ENCODE results near the gene ULBP1. TPM values are rescaled to one million over a fixed set of nuclear protein-coding genes. Genes with fewer than 3 reads are reported as not detected.
"Not testable (repeated sequence)": the region's sequence is repeated elsewhere in the genome, so short reads cannot be mapped to it uniquely, and the experiment has no call there.

The ULBP1 gene
- total RNA-seq, 8 experiments from 2014 or later, result 1.7 to 12.2 (median 4.4) TPM

DNA sequence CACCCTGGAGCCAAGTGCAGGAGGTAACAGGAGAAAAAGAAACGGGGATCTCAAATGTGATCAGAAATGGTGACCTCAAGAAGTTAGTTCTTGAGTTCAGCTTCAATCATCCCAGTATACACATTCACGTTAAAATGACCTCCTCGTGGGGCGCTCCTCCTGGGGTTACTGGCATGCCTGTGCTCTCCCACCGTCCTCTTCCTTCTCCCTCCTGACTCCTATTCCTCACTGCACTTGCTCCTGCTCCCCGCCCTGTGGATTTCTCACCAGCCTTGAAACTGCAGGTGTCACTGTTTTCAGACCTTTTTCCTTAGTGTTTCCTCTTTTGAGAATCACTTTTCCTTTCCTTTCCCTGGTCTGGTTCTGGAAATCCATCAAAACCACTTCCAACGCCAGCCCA lies 17.1 kb upstream of the ULBP1 start:
- 21 to 87% (median 34%) methylated on average over 2 to 6 of the region's 7 CpGs; no CpG with 5 or more reads in 1 of the 10 experiments for WGBS, 10 experiments
- ATAC-seq (replicated peaks in 6 of 8); H3K27ac ChIP-seq; H3K4me3 ChIP-seq; H3K4me1 ChIP-seq (replicated peaks in 1 of 2): not testable (repeated sequence)
- in situ Hi-C loops (cut with MboI; ENCODE audit: low pct_unique_long_range_greater_than_20kb in 2 of 9, low sequenced_read_pairs in 9 of 9, unreplicated experiment in 9 of 9), result loop anchor here in 1 of 9 experiments (25.0 kb wide), 1 partner anchor 866 kb away; no protein-coding TSS in a partner anchor

DNA sequence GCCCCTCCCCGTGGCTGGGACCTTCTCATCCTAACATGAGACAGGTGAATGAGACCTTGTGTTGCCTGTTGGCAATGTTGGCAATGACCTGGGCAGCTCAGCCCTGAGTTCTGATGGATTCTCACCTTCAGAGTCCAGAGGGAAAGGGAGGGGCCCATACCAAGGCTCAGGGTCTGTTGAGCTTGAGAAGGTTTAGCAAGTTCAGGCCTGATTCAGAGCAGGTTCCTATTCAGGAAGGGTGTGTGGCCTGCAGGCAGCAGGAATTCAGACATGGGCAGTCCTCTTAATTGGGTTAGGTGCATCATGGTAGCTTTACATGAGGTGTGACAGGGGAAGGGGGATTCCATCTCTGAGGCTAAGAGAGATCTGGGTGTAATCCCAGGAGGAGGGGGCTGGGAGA lies 16.2 kb upstream of the ULBP1 start:
- H3K4me1 ChIP-seq (replicated peaks in 1 of 2); H3K27ac ChIP-seq; ATAC-seq (replicated peaks in 6 of 8); H3K4me3 ChIP-seq: not testable (repeated sequence)
- no CpG with 5 or more reads among the region's 1 CpG for WGBS, 10 experiments
- in situ Hi-C loops (cut with MboI; ENCODE audit: low pct_unique_long_range_greater_than_20kb in 2 of 9, low sequenced_read_pairs in 9 of 9, unreplicated experiment in 9 of 9), result loop anchor here in 1 of 9 experiments (25.0 kb wide), 1 partner anchor 865 kb away; no protein-coding TSS in a partner anchor

DNA sequence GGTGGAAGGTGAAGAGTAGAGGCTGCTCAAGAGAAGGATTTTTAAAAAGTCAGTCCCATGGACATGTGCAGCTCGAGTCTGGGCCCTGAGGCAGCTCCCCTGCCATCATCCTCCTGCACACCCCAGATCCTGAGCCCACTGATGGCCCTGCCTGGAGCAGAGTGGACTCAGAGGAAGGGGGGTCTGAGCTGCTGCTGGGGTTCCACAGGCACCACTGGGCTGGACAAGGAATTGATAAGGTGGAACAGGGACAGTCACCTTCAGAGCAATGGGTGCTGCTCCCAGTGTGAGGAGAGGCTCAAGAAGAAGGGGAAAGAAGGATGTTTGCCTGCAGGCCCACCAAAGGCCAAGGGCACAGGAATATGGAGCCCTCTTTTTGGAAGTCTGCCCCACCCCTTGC lies 15.7 kb upstream of the ULBP1 start:
- Histone ChIP-seq H3K27ac (no peak overlapping the region), H3K4me3 (no peak overlapping the region), H3K4me1 (replicated peaks in 1 of 2) (no peaks in the 10 kb centered on the region)
- 20 to 60% methylated on average over 1 of the region's 1 CpG; no CpG with 5 or more reads in 8 of the 10 experiments for WGBS, 10 experiments
- in situ Hi-C loops (cut with MboI; ENCODE audit: low pct_unique_long_range_greater_than_20kb in 2 of 9, low sequenced_read_pairs in 9 of 9, unreplicated experiment in 9 of 9), result loop anchor here in 1 of 9 experiments (25.0 kb wide), 1 partner anchor 864 kb away; no protein-coding TSS in a partner anchor
- no peak for ATAC-seq (replicated peaks in 6 of 8)

DNA sequence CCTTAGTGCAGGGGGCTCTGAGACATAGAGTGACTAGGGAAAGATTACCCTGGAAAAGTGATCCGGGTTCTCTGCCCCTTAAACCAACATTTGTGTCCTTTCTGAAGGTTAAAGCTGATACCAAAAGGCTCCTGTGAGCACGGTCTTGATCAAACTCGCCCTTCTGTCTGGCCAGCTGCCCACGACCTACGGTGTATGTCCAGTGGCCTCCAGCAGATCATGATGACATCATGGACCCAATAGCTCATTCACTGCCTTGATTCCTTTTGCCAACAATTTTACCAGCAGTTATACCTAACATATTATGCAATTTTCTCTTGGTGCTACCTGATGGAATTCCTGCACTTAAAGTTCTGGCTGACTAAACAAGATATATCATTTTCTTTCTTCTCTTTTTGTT lies 15.1 kb upstream of the ULBP1 start:
- in situ Hi-C loops (cut with MboI; ENCODE audit: low pct_unique_long_range_greater_than_20kb in 2 of 9, low sequenced_read_pairs in 9 of 9, unreplicated experiment in 9 of 9), result loop anchor here in 1 of 9 experiments (25.0 kb wide), 1 partner anchor 864 kb away; no protein-coding TSS in a partner anchor
- WGBS, 10 experiments, result 7 to 88% (median 79%) methylated on average over 1 to 5 of the region's 5 CpGs; no CpG with 5 or more reads in 5 of the 10 experiments
- no peak for ATAC-seq (replicated peaks in 6 of 8)
- Histone ChIP-seq H3K27ac (no peak overlapping the region), H3K4me1 (replicated peaks in 1 of 2) (no peaks in the 10 kb centered on the region), H3K4me3 (no peak overlapping the region)

DNA sequence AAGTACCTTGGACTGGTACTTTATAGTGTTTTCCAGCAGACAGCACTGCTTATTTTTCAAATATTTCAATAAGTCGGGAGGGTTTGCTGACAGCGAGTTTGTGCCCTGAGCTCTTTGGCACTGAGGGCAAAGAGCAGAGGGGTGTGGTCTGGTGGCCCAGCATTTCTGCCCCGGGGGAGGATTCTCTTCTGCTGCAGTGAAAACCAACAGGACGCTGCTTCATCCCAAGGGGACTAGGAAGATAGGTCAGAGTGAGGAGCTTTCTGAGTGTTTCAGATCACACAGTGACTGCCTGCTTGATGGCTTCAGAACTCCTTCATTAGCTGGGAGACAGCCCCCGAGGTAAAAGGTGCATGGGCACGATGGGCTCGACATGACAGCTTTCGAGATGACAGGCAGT lies 13.3 kb upstream of the ULBP1 start:
- H3K4me1 ChIP-seq (replicated peaks in 1 of 2), result no peaks in the 10 kb centered on the region
- H3K27ac ChIP-seq, result no peak overlapping the region
- H3K4me3 ChIP-seq, result no peak overlapping the region
- in situ Hi-C loops (cut with MboI; ENCODE audit: low pct_unique_long_range_greater_than_20kb in 2 of 9, low sequenced_read_pairs in 9 of 9, unreplicated experiment in 9 of 9), result no loop called here
- WGBS, 10 experiments, result 0 to 50% (median 18%) methylated on average over 1 to 4 of the region's 8 CpGs; no CpG with 5 or more reads in 4 of the 10 experiments
- ATAC-seq (replicated peaks in 6 of 8), result peak in 2 of 8 experiments; percentile 6

DNA sequence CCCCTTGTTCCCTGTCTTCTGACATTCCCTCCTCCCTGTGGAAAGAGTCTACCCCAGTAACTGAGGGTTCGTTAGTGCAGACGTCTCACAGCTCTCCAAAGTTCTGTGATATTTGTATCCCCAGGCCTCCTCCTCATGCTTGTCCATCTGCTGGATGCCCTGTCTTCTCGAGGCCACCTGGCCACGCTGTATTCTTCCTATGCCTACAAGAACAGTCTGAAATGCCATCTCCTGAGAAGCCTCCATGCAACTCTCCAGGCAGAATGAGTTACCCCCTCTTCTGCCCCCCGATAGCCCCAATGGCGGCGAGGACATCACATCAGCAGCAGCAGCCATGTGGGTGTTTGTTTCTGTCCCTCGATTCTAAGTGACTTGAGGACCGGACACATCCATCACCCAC lies 12.6 kb upstream of the ULBP1 start:
- in situ Hi-C loops (cut with MboI; ENCODE audit: low pct_unique_long_range_greater_than_20kb in 2 of 9, low sequenced_read_pairs in 9 of 9, unreplicated experiment in 9 of 9), result no loop called here
- WGBS, 10 experiments, result 40 to 100% (median 70%) methylated on average over 1 to 5 of the region's 9 CpGs; no CpG with 5 or more reads in 3 of the 10 experiments
- ATAC-seq (replicated peaks in 6 of 8), result no peak
- Histone ChIP-seq H3K4me1 (replicated peaks in 1 of 2) (no peaks in the 10 kb centered on the region), H3K27ac (no peak overlapping the region), H3K4me3 (no peak overlapping the region)

DNA sequence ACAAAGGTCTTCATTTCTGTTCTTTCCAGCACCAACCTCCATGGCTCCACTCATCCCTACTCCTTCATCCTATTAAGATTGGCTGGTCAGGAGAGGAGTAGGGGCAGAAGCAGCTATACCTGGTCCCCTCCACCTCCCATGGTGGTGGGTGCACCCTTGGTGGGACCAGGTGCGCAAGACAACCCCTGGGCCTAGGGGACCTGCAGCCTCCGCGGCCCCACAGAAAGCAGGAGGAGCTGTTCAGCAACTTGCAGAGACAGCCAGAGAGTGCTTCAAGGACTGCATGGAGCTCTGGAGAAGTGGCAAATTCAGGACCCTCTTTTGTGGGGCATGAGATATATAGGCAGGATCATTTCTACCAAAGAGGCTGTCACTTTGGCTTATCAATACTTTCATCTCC lies 12.1 kb upstream of the ULBP1 start:
- H3K4me1 ChIP-seq (replicated peaks in 1 of 2), result no peaks in the 10 kb centered on the region
- H3K4me3 ChIP-seq, result no peak overlapping the region
- in situ Hi-C loops (cut with MboI; ENCODE audit: low pct_unique_long_range_greater_than_20kb in 2 of 9, low sequenced_read_pairs in 9 of 9, unreplicated experiment in 9 of 9), result no loop called here
- WGBS, 10 experiments, result 54 to 100% (median 58%) methylated on average over 1 to 2 of the region's 3 CpGs; no CpG with 5 or more reads in 7 of the 10 experiments
- no peak overlapping the region for H3K27ac ChIP-seq
- no peak for ATAC-seq (replicated peaks in 6 of 8)

DNA sequence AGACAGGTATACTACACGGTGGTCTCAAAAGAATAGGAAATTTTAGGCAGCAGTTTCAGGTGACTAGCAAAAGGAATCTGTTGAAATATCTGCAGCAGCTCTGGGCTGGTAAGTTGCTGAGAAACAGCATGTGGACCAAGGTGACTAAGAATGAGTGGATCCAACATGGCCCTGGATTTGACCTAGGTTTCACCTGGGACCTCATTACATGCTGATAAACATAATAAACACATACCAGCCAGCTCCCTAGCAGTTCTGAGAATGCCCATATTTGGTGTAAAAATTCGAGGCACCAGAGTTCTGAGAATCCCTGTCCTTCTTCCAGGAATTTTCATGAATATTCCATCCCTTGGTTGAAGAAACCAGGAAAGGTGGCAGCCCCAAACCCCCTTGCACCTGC lies 10.4 kb upstream of the ULBP1 start:
- peak in 3 of 8 experiments; percentile 34 to 44 (median 42) for ATAC-seq (replicated peaks in 6 of 8)
- in situ Hi-C loops (cut with MboI; ENCODE audit: low pct_unique_long_range_greater_than_20kb in 2 of 9, low sequenced_read_pairs in 9 of 9, unreplicated experiment in 9 of 9); H3K27ac ChIP-seq; H3K4me1 ChIP-seq (replicated peaks in 1 of 2); H3K4me3 ChIP-seq: not testable (repeated sequence)
- WGBS, 10 experiments, result 0 to 60% (median 16%) methylated on average over 1 to 2 of the region's 2 CpGs; no CpG with 5 or more reads in 2 of the 10 experiments

DNA sequence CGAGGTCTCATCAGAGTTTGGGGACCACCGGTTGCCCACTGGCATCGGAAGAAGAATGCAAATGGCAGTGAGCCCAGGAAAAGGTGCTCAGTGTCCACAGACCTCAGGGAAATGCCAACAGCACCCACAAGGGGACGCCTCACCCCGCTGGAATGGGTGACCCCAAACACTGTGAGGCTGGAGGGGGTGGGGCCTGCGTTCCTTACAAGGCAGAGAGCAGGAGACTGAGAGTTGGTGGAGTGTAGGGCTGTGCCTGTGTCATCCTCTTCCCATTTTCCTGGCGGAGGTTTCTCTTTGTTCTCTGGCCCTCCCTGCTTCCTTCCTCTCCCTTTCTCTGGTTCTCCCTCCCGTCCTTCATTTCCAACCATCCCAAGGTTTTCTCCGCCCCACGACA lies 9.8 kb upstream of the ULBP1 start:
- ATAC-seq (replicated peaks in 6 of 8), result peak; percentile 77 to 98 (median 88)
- no CpG with 5 or more reads among the region's 10 CpGs for WGBS, 10 experiments
- H3K27ac ChIP-seq; in situ Hi-C loops (cut with MboI; ENCODE audit: low pct_unique_long_range_greater_than_20kb in 2 of 9, low sequenced_read_pairs in 9 of 9, unreplicated experiment in 9 of 9); H3K4me1 ChIP-seq (replicated peaks in 1 of 2); H3K4me3 ChIP-seq: not testable (repeated sequence)

DNA sequence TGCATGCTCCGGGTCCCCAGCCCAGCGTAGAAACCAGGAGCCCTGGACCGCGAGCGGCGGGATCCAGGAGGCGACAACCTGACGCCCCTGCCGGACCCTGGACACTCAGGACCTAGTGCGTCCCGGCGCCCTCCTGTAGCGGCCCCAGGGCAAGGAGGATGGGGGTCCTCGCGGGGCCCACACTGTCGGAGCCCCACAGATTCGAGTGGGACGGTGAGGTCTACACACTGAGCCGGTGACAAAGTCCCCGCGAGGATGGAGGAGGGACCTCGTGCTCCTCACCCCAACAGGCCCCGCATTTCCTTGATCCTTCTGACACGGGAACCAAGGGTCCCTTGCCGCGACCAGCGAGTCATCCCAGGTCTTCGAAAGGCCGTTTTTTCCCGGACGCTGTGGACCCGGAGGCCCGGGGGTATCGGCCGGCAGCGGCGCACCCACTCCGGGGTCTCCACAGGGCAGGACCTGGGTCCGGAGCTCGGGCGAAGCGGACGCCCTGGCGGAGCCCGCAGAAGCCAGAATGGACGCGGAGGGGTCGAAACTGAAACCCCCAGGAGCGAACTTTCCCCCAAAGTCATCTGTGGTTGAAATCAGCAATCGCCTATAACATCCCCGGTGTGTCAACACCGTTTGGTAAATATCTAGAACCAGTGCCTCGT lies 9.3 kb upstream of the ULBP1 start:
- H3K4me3 ChIP-seq; in situ Hi-C loops (cut with MboI; ENCODE audit: low pct_unique_long_range_greater_than_20kb in 2 of 9, low sequenced_read_pairs in 9 of 9, unreplicated experiment in 9 of 9); H3K27ac ChIP-seq; H3K4me1 ChIP-seq (replicated peaks in 1 of 2): not testable (repeated sequence)
- no CpG with 5 or more reads among the region's 53 CpGs for WGBS, 10 experiments
- peak; percentile 6 to 52 (median 36) for ATAC-seq (replicated peaks in 6 of 8)

DNA sequence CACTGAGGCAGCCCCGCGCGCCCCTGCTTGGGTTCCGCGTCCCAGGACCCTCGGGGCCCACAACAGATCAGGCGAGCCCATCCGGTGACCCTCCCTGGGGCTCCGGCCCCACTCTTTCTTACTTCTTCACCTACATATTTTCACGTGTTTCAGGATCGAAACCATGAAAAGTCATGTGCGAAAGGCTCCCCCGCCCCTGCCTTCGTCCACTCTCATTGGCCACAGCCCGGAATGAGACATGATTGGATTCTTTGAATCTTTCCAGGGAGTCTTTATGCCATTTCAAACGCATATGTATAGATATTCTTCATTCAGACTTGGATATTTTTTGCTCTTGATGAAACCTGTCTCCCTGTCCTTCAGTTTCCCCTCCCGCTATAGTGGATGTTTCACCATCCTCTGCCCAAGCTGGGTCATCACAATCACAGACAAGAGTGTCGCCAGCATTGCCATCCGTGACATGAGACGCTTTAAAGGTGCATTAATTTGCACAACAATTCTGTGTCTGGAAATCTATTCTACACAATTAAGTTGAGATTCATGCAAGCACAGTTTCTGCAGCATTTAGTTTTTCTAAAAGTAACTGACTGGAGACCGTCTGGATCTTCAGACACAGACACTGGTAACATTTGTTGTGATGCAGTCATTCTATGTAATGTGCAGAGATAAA lies 8.6 kb upstream of the ULBP1 start:
- in situ Hi-C loops (cut with MboI; ENCODE audit: low pct_unique_long_range_greater_than_20kb in 2 of 9, low sequenced_read_pairs in 9 of 9, unreplicated experiment in 9 of 9); H3K4me3 ChIP-seq; H3K27ac ChIP-seq; H3K4me1 ChIP-seq (replicated peaks in 1 of 2): not testable (repeated sequence)
- 0 to 7% (median 0%) methylated on average over 1 to 3 of the region's 21 CpGs; no CpG with 5 or more reads in 6 of the 10 experiments for WGBS, 10 experiments
- peak in 2 of 8 experiments; percentile 4 to 33 for ATAC-seq (replicated peaks in 6 of 8)

DNA sequence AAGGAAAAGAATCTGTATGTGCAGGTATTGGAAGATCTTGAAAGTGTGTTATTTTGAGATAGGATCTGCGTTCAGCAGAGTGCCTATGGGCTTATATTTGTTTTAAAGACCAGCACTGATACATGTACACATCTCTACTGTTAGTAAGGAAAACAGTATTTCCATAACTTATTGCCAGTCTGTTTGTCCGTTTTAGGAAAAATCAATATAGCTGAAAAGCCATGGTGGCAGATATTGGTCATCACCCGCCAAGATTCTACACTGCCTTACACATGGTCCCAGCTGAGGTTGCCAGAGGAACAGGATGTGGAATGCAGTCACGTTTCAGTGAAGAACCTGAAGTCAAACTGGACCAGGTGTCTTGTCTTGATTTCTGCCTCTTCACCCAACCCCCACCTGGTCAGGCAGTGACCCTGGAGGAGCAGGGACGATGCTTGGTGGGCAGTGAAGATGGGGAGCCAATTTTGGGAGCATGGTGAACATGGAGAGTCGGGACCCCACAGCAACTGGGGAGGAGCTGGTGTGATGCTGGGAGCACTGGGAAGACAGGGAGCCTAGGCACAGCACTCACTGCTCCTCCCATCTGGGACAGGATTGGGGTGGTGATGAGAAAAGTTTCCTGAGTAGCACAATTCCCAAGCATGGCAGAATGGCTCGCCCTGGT lies 8.0 kb upstream of the ULBP1 start:
- in situ Hi-C loops (cut with MboI; ENCODE audit: low pct_unique_long_range_greater_than_20kb in 2 of 9, low sequenced_read_pairs in 9 of 9, unreplicated experiment in 9 of 9); ATAC-seq (replicated peaks in 6 of 8); H3K4me1 ChIP-seq (replicated peaks in 1 of 2); H3K27ac ChIP-seq; H3K4me3 ChIP-seq: not testable (repeated sequence)
- 8 to 60% (median 27%) methylated on average over 1 to 4 of the region's 7 CpGs; no CpG with 5 or more reads in 3 of the 10 experiments for WGBS, 10 experiments

DNA sequence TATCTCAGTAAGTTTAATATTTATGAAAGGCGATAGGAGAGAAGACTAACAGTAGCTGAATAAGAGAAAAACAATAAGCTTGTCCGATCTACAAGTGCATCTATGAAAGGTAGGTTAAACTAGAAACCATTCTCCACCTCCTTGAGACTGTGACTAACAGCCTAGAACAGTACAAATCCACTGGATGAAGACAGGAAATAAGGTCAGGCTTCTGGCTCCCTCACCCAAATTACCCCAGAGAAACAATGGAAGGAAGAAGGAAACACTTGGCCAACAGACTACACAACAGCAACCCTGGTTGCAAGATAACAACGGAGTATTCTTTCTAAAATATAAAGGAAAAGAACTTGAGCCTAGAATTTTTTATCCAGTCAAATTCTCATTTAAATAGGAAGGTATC lies 5.6 kb upstream of the ULBP1 start:
- H3K4me3 ChIP-seq; in situ Hi-C loops (cut with MboI; ENCODE audit: low pct_unique_long_range_greater_than_20kb in 2 of 9, low sequenced_read_pairs in 9 of 9, unreplicated experiment in 9 of 9); ATAC-seq (replicated peaks in 6 of 8); H3K27ac ChIP-seq; H3K4me1 ChIP-seq (replicated peaks in 1 of 2): not testable (repeated sequence)
- WGBS, 10 experiments, result 22 to 61% (median 48%) methylated on average over 1 to 3 of the region's 3 CpGs; no CpG with 5 or more reads in 1 of the 10 experiments
